GM19043 (cell line): ENCODE data around the gene ZBTB47.

Experiments
- ATAC-seq: cut with Tn5 transposase; IDR thresholded peaks from one replicate; pipeline ENCODE4 v1.9.1; 2021; ENCODE audit warnings: low read depth; ENCODE audit not compliant: unreplicated experiment

Gene ZBTB47

DNA sequence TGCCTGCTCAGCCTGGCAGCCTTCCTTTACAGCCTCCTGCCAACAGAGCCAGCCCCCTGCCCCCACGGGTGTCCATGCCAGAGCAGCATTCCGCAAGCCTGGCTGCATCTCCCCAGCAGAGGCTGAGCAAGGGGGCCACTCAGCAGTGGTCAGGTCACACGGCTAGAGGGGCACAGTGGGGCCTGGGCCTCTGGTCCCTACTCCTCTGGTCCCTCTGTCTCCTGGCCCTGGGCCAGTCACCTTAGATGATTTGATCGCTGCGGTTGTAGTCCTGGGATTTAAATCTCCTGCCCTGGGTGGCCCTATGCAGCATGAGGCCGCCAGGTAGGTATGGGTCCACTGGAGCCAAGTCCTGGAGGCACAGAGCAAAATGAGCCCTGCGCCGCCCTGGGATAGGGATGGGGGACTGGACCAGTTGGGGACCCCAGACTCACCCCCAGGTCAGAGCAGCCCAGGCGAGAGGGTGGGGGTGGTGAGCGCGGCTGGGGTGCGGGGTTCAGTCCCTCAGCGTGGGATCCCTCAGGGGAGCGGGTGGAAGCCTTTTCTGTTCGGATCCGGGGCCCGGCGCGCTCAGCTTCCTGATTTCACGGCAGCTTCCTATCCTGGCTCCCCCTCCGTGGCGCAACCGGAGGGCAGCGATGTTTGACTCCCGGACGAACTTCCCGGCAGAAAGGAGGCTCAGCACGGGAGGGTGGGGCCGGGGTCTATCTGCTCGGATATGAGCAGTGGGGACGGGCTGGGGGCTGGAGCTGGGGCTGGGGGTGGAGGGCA lies at the start of gene ZBTB47:
Gene ZBTB47, plus strand, starts transcription at position 138 of the 771 bp plus-strand sequence. CDS start 4,659 bp downstream, outside the sequence.
- ATAC-seq: no peak

DNA sequence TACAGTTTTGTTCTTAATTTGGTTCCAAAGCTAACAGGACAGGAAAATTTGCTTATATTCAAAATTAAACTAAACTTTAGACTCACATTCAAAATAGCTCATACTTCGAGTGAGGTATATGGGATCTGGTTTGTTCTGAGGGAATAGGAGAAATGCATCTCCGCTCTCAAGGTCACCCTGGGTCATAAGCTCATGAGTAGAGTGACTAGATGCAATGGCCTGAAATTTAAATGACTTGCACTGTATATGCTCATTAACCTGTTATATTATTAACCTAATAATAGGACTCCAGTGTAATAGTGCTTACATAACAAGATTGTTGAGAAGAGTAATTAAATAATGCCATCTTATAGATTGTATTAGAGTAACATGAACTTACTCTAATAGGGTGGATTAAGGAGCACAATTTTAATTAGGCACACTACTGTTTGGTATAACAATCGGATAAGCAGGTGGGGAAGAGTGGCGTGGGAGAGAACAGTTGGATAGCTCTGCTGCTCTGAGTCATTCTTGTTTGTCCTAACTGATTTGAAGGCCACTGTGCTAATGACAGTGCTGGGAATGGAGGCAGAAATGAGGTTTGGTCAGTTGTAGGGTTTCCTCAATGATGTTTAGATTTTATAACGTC lies 47.8 kb upstream of the ZBTB47 start:
- ATAC-seq: no peak

DNA sequence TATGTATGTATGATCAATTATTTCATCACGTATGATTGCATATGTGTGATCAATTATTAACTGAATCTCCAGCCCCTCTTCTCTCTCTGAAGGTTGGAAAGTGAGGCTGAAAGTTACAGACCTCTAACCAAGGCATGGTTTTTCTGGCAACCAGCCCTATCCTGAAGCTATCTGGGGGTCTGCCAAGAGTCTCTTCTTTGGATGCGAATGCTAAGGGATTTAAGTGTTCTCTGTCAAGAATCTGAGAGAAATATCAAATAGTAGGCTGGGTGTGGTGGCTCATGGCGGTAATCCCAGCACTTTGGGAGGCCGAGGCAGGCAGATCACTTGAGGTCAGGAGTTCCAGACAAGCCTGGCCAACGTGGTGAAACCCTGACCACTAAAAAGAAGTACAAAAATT lies 44.9 kb upstream of the ZBTB47 start:
- no peak for ATAC-seq

DNA sequence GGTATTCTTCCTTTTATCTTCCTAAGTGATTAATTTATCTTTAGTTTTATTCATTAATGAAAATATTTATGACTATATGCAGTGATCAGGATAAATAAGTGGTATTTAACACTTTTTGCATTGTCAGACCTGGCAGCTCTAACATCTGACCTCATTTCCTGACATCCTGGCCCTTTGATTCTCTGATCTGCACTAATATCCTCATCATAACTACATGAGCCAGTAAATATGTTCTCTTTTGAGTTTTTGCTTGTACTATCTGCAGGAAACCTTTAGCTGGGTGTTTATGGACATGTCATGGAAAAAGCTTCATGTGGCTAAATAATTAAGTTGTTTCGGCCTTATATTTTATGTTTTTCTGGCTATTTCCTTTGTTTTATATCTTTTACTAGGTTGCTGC lies 42.5 kb upstream of the ZBTB47 start:
- ATAC-seq: no peak

DNA sequence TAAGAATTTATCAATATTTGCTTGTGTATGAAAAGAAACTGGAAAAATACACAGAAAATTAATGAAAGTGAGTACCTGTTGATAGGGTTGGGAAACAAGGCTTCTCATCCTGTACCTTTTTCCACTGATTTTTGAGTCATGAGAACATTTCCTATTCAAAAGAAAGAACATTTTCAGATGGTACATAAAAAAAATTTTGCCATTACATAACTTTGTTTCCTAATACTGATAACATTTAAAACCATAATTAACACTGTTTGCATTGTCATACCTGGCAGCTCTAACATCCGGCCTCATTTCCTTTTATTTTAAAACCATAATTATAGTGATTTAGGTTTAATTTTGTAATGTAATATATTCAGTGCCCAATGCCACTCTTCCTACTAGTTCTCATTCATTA lies 41.3 kb upstream of the ZBTB47 start:
- no peak for ATAC-seq

DNA sequence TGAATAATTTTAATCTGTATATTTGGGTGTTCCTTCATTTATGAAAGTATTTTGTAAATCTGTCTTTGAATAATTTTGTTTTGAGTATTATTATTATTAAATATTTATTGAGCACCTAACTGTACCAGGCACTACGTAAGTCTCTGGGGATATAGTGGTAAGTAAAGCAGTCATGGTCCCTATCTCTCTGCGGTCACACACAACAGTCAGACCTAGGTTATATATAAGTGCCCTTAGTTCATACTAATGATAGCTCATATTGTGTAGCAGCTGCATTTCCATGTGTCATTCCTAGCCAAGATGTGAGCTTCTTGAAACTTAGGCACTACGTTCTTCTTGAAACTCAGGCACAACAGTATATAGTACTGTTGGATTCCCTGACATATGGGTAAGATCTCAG lies 40.6 kb upstream of the ZBTB47 start:
- ATAC-seq: peak; percentile 87

DNA sequence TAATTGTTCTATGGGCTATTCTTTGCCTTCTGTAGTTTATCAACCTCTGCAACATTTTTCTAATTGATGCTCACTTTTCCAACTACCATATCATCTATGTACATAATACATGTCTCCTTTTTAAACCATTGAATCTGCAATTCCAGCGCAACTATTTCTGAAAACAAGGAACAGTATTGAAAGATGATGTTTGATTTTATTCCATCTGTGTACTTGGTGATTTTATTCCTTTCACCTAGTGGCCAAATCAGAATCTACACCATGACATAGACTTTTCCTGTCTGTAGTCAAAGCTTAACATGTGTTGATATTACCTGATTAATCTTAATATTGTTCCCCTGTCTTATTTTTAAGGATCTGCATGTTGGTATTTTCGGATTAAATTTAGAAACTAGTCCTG lies 40.0 kb upstream of the ZBTB47 start:
- no peak for ATAC-seq

DNA sequence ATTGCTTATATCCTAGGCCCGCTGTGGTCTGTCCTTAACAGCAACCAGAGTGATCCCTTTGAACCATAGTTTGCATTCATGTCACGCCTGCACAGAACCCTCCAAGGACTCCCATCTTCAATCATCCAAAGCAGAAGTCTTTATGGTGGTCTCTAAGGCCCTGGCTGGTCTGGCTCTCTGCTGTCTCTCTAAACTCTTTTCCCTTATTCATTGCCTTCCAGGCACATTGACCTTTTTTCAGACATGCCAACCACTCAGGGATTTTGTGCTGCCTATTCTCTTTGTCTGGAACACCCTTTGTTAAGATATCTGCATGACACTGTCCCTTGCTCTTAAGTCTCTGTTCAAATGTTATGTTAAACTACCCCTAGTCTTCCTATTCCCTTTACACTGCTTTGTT lies 21.9 kb upstream of the ZBTB47 start:
- no peak for ATAC-seq

DNA sequence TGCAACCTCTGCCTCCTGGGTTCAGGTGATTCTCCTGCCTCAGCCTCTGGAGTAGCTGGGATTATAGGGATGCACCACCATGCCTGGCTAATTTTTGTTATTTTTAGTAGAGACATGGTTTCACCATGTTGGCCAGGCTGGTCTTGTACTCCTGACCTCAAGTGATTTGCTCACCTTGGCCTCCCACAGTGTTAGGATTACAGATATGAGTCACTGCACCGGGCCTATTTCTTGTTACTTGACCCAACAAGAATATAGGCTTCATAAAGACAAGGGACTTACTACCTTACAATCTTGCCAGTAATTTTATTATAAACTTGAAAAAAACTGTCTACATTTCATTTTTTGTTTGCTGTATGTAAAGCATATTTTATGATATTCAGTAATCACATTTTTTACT lies 21.4 kb upstream of the ZBTB47 start:
- ATAC-seq: no peak

DNA sequence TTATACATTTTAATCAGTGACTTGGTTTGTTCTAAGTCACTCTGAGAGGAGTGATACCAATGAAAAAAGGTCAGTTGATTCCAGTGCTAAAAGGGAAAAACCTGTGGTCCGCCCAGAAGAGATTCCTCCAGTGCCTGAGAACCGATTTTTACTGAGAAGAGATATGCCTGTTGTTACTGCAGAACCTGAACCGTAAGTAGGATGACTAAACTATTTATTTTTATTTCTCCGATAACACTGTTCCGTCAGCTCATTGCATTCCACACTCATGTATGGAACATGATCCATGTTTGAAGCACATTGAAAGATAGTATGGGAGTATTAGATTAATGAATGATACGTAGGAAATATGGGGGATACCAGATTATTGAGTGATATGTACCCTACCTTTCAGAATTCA lies 20.0 kb upstream of the ZBTB47 start:
- ATAC-seq: no peak

DNA sequence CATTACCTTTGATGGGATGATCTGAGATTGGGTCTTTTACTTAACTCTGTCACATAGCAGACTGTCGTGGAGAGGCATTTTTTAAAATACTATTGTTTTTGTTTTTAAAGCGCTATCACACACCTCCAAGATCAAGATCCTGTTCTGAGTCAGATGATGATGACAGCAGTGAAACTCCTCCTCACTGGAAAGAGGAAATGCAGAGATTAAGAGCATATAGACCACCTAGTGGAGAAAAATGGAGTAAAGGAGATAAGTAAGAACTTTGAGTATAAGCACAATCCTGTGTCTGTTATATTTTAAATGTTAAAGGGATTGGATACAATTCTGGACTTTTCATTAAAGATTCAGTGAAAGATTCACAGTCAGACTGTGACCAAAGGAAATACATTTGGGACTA lies 18.4 kb upstream of the ZBTB47 start:
- ATAC-seq: no peak

DNA sequence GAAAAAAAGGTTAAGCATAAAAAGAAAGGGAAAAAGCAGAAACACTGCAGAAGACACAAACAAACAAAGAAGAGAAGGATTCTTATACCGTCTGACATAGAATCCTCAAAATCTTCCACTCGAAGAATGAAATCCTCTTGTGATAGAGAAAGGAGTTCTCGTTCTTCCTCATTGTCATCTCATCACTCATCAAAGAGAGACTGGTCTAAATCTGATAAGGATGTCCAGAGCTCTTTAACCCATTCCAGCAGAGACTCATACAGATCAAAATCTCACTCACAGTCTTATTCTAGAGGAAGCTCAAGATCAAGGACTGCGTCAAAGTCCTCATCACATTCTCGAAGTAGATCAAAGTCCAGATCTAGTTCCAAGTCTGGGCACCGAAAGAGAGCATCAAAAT lies 16.5 kb upstream of the ZBTB47 start:
- ATAC-seq: no peak

DNA sequence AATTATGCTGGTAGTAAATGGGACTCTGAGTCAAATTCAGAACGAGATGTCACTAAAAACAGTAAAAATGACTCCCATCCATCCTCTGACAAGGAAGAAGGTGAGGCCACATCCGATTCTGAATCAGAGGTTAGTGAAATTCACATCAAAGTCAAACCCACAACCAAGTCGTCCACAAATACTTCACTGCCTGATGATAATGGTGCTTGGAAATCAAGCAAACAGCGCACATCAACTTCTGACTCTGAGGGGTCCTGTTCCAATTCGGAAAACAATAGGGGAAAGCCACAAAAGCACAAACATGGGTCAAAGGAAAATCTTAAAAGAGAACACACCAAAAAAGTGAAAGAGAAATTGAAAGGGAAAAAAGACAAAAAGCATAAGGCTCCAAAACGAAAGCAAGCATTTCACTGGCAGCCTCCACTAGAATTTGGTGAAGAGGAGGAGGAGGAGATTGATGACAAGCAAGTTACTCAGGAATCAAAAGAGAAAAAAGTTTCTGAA lies 15.1 kb upstream of the ZBTB47 start:
- no peak for ATAC-seq

DNA sequence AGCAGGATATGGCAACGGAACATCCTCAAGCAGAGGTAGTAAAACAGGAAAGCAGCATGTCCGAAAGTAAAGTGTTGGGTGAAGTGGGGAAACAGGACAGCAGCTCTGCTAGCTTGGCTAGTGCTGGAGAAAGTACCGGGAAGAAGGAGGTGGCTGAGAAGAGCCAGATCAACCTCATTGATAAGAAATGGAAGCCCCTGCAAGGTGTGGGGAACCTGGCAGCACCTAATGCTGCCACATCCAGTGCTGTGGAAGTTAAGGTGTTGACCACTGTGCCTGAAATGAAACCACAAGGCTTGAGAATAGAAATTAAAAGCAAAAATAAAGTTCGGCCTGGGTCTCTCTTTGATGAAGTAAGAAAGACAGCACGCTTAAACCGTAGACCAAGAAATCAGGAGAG lies 14.3 kb upstream of the ZBTB47 start:
- no peak for ATAC-seq

DNA sequence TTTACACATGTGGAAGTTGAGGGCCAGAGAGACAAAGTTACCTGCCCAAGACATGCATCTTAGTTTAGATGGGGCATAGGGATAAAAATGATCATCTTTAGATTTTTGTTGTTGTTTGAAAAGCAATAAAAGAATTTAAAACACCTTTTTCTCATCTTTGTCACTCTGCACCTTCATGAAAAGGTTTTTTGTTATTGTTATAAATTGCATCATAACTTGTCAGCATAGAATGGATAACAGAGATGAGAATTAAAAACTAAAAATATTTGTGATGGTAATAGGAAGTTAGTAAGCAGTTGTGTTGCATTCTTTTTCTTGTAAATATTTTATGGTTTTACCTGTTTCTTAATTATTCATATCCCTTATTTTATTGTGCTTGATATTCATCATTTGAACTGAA lies 13.4 kb upstream of the ZBTB47 start:
- ATAC-seq: no peak

DNA sequence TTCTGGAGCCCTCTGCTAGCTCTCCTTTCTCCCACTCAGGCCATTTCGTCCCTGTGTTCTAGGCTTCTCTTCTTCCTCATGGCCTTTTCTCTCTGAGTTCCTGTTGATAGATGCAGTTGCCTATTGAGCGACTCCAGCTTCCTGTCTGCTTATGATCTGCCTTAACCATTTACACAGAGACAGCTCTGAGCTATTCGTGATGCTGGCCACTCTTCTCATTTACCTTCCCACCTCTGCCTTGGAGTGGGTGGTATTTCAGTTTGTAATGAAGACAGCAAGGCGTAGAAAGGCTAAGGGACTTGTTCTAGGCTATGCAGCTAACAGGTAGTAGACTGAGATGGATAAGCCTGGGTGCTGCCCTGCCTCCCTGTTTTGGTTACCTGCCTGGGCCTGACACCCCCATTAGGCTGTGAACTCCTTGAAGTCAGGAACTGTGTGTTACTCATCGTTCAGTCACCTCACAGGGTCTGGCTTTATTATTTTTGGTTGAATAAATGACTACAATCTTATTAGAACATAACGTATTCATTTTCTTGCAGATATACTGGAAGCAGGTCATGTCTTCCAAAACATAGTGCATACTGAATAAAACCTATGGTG lies 12.6 kb upstream of the ZBTB47 start:
- no peak for ATAC-seq

DNA sequence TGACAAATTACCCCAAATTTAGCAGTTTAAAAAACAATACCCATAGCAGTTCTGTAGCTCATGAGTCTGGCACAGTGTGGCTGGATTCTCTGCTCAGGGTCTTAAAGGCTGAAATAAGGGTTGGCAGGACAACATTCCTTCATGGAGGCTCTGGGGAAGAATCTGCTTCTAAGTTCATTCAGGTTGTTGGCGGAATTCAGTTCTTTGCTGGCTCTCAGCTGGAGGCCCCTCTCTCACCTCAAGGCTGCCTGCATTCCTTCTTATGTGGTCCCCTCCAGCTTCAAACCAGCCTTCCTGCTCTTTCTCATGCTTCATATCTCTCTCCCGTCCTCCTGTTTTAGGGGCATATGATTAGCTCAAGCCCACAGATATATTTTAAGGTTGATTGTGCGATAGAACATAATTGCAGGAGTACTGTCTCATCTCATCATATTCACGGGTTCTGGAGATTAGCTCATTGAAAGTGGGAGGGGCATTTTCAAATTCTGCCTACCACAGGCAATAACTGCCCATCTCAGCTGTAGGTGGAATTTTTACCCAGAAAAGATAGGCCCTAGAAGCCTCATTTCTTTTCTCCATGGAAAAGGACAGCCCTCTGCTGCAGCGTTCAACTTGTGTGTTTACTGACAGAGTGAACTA lies 5.6 kb upstream of the ZBTB47 start:
- no peak for ATAC-seq

DNA sequence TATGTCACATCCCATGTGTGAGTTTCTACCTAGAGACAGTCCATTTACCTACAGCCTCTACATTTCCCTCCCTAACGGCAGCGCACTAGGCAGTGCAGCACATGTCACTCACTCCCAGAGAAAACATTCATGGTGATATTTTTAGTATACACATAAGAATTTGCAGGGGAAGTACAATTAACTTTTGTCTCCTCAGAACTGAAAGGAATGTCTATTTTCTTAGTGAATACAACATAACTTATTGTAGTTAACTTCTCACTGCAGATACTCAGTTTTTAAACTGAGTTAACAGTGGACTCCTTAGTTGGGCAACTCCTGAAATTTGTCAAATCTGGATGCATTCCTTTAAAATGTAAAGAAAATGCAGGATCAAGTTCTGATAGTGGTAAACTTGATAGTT lies 4.5 kb upstream of the ZBTB47 start:
- no peak for ATAC-seq

DNA sequence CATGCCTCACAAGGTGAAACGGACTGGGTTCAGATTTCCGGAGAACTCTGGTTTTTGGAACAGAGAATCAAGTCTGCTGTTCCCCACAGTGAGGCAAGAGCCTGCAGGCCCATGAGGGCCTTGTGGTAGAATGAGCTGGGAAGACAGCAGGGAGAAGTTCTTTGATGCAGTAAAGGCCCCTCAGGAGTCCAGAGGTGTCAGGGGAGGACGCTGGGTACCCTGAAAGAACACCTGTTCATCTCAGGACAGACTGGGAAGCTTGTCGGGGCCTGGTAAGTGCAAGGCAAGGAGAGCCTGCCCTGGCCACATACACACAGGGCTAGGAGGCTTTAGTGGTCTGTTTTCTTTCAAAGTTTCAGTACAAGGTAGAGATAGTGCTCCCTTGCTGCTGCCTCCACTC lies 3.7 kb upstream of the ZBTB47 start:
- no peak for ATAC-seq

DNA sequence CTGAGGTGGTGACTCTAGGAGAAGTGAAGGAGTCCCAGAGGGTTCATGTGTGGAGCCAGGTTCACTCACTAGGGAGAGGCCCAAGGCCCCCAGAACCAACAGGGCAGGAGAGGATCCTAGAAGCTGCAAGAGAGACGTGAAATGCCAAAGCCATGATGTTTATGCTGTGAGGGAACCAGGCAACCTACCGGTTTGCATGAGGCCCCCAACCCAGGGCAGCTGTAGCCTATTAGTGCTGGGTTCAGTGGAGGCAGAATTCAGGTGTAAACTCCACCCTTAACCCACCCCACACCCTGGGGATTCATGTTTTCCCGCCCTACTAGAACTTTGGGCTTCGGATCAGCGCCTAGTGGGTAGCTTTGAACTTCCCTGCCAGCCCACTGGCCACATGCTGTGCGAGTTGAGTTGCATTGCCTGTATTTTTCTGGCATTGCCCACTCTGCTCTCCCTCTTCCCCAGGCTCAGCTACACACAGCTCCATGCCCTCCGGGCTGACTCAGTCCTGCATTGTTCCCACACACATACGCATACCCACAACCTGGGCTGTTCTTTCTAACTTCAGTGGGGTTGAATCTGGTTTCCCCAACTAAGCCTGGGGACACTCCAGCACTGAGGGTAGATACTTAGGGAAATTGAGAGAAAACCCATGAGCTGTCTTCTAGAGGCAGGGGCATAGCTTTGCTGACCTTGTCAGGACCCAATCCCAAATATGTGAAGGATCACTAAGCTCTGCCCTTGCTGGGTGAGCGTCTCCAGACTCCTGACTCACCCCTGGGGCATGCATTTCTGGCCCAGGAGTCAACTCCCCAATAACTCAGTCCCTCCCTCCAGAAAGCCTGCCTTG lies 2.0 kb upstream of the ZBTB47 start:
- ATAC-seq: no peak

DNA sequence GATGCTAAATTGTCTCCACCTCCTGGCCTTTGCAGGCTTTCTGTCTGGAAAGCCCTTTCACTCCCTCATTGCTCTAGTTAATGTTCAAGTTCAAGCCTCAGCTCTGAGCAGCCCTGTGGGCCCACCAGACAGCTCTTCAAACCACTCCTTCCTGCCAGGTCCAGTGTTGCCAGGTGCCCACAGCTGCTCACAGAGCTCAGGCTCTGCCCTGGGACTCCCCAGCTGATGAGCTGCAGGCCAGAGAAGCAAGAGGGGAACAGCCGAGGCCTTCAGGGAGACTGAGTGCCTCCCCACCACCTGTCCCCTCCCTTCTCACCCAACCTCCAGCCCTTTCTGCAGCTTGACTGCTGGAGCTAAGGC lies 1.3 kb upstream of the ZBTB47 start:
- no peak for ATAC-seq
